Pulmonary artery endothelial cell (primary cell): ENCODE measurements around the gene SGO2. TPM values are rescaled to one million over a fixed set of nuclear protein-coding genes. Genes with fewer than 3 reads are reported as not detected.
"Not testable (repeated sequence)": the region's sequence is repeated elsewhere in the genome, so short reads cannot be mapped to it uniquely, and the experiment has no call there.

Source experiments
- DNase-seq: peaks from one replicate; pipeline ENCODE4 v3.0.0-alpha.2; 2011; ENCODE audit warnings: low read depth, low spot score
- total RNA-seq: library from RNA; depleted of rRNA; stranded (reverse); fragments of >200 nt; gene quantifications from 2 replicates; pipeline ENCODE4 v1.2.3, GENCODE V29; 2014

Gene SGO2
- total RNA-seq, 1 donor from 2014 or later: 7.0 TPM

DNA sequence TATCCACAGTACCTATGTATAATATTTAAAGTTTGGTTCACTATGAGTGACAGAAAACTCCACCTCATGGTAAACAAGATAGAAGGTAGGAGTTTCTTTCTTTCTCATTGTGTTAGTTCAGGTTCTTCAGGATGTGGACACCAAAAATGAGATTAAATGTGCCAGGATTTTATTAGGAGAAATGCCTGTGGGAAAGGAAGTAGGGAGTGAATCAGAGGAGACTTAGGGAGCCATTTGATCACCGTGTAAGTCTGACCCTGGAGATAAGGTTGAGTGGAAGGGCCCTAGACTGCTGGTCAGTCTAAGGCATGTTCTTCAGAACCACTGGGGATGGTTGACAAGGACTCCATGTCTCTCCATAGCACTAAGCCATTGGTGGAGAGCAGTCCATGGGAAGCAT, 67.9 kb downstream of the SGO2 start:
- no peak for DNase-seq

DNA sequence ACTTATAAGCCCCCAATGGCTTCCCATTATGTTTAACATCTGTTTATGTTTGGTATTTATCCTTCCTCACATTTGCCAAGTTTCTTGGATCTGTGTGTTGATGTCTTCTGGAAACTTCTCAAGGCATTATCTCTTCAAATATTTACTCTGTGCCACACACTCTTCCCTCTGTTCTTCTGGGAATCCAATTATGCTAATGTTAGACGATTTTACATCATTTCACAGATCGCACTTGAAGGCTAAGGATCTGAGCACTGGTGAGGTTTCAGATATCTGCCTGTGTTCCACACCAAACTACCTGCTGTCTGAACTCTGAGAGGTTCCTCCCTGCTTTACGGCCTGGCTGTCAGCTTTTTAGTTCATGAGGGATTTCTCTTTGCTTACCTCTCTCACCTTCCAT, 69.9 kb downstream of the SGO2 start:
- no peak for DNase-seq

DNA sequence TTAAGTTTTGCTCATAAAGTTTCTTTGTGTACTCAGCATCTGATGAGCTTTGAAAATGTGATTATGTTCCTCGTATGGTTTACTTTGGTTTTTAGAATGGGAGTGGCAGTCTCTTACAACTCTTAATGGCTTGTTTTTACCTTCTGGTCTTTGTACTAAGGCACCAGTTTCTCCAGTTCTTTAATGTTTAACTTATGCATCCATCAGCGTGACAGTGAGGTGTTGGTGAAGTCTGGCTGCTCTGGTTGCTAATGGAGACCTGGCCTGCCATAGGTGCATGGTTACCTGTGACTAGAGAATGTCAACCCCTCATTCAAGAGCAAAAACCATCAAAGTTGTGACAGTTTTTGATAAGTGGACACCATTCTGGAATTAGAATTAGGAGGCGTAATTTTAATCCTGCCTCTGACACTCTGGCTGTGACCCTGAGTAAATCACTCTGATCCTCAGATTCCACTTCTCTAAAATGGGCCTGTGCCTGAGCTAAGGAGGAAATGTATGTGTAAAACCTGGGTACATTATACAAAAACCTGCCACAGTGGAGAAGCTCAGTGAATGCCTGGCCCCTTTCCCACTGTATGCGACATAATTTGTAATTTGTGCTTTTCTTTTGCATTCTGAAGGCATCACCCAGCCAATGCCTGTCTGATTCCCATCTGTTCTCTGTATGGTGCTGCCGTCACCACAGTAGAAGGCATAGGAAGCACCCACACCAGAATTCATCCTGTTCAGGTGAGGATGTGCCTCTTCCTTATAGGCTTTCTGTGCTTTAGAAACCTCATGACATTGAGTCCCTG, 71.0 kb downstream of the SGO2 start:
- no peak for DNase-seq

DNA sequence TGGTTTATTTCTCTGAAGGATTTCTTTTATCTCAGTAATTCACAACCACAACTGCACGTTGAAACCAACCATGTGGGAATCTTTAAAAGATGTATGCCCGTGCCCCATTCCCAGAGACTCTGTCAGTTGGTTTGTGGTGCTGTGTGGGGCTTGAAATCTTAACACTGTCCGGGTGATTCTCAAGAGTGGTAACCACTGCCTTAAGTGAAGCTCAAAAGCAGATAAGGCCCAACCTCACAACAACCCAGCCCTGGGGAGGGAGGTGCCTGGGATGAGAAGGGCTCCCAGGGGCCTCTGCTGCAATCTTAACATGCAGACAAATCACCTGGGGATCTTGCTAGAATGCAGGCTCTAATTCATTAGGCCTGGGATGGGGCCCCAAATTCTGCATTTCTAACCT, 73.2 kb downstream of the SGO2 start:
- DNase-seq: no peak

DNA sequence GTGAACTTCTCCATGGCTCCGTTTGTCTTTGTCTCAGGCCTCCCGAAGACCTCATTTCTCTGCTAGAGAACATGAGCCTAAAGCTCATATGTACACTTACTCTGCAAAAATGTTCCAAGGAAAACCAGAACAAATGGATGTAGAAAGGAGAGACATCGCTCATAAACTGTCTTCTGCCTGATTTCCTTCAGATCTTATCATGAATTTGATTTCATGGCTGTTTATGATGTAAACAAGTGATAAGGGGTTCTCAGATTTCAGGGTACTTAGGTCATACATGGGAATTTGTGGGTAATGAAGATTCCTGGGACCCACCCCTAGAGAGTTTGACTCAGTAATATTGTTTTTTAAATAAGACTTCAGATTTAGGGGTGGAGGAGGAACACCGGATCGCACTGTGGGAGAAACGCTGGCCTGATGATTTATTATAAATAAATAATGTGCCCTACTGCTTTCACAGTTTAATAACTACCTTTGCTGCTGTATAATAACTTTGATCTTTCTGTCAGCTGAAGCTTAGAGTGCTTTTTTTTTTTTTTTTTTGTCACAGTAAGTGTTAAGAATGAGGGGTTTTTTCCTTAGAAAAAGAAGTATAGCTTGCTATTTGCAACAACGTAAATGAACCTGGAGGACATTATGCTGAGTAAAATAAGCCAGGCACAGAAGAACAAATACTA, 74.7 kb downstream of the SGO2 start:
- DNase-seq: no peak

DNA sequence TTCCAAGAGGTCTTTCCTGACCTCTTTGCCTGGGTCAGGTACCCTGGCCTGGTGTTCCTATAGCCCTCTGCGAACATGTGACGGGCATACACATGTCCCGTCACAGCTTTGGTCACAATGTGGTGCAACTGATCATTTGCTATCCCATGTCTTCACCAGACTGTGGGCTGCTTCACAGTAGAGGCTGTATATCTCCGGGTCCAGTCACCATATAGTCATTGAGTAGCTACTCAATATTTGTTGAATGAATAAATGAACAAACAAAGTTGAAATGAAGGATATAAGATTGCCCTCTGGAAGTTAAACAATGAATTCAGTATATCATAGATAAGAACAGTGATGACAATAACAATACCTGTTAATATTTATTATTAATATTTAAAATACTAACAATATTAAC, 76.6 kb downstream of the SGO2 start:
- DNase-seq: no peak

DNA sequence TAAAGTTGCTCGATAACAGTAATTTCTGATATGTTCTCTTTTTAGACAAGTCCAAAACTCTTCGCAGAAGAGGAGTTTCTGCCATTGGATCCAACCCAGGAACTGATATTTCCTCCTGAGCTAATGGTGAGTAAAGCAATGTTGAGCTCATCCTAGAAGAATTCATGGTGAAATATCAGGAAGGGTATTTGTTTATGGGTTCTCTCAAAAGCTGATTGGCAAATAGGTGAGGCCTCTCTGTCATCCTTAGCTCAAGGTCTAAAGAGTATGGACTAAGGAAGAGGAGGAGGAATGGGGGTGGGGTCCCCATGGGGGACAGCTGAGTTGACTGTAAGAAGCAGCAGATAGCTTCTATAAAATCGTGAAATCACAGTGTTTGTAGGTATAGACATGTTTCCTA, 78.0 kb downstream of the SGO2 start:
- no peak for DNase-seq

DNA sequence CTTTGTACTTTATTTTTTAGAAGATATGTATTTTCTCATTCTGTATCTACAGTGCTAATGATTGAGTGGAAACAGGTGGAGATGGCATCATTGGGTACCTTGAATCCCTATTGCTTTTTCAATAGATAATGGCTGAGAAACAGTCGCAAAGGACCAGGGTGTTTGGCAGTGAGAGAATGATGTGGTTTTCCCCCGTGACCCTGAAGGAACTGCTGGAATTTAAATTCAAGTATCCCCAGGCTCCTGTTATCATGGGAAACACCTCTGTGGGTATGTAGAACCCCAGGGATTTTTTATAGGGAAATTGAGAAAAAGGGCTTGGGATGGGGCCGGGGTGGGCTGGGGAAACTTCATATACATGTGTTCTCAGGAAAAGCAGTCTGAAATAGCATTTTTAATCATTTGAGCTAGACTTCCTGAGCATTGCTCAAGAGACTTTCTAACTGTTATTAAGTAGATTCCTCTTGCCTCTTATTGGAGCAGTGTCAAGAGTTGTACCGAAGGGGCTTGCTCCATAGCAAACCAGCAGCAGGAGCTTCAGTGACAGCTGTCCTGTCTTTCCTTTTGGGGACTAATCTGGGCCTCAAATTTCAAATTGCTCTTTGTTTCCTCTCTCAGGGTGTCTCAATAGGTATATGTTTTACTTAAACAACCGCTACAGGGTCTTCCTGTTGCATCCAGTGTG, 78.7 kb downstream of the SGO2 start:
- no peak for DNase-seq

DNA sequence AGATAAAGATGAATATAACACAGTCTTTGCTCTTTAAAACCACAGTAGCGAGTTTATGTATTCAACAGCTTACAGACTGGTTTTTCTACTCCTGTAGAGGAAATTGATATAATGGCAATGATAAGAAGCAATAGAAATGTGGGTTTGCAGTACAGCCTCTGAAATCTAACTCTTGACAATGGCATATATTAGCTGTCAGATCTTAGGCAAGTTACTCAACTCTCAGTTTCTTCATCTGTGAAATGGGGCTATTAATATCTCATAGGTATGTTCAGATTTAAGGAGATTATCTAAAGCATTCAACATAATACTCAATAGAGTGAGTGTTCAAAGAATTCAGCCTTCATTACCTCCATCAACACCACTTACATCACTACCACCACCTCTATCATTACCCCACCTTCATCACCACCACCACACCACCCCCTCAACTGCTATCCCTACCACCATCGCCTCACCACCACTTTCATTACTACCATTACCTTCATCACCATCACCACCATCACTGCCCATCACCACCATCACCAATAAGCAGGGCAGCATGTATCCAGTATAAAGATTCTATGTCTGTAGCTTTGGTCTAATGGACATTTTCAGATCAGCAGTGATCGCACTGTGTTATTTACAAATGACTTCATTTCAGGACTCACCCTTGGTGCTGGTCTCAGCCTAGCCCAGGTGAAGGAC, 82.5 kb downstream of the SGO2 start:
- no peak for DNase-seq

DNA sequence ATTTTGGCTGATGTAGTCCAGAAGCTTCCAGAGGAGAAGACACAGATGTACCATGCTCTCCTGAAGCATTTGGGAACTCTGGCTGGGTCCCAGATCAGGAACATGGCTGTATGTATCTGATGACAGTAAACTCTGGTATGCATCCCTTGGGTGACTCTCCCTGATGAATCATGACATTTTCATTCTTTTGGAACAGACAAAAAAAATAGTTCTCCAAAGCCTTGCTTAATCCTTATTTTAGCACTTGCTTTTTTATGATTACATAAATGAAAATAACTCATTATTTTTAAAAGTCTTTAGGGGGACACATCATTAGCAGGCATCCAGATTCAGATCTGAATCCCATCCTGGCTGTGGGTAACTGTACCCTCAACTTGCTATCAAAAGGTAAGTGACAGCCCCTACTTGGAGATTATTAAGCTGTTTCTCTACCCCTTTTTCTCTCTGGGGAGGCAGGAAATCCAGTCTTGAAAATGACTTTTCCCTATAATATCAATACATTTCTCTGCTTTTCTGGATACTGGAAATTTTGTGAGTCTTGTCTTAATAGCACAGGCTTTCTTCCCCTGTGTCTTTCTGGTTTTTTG, 83.1 kb downstream of the SGO2 start:
- DNase-seq: no peak

DNA sequence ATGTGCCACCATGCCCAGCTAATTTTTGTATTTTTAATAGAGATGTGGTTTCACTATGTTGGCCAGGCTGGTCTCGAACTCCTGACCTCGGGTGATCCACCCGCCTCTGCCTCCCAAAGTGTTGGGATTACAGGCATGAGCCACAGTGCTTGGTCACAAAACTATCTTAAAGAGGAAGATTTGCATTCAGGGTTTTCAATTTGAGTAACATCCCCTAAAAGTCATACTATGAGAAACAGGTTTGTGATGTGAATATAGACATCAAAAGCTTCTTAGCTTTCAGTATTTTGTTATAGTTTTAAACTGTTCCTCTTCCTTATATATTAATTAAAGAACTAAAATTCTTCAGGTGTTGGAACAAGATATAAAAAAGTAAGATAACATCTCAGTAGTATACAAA, 84.2 kb downstream of the SGO2 start:
- not testable (repeated sequence) for DNase-seq

DNA sequence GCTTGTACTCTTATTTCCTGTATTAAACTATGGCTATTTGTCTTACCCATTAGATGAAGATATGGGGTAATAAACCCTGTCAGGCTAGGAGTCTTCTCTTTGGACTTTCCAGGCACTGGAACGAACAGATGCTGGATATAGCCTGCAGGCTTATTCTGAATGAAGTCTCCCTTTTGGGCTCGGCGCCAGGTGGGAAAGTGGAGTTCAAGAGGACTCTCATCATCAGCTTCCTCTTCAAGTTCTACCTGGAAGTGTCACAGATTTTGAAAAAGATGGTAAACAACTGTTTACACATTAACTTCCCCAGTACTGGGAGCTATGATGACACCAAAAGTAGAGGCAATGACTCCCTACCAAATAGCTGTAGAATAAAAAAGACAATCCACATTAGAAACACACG, 87.7 kb downstream of the SGO2 start:
- DNase-seq: no peak

DNA sequence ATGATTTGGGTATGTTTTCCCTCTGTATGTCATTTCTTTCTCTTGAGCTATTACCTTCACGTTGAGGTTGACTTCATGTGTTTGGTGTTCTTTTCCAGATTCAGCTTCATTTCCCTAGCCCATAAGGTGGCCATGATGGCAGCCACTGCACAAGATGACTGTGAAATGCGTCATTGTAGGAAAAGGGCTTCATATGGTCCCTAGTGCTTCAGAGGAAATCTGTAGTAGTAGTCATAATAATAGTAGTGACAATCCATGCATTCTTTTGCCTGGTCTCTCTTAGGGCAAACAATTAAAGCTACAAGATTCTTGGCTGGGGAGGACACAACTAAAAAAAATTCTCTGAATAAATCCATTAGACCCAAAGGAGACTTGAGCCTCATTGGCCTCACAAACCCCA, 88.2 kb downstream of the SGO2 start:
- no peak for DNase-seq

DNA sequence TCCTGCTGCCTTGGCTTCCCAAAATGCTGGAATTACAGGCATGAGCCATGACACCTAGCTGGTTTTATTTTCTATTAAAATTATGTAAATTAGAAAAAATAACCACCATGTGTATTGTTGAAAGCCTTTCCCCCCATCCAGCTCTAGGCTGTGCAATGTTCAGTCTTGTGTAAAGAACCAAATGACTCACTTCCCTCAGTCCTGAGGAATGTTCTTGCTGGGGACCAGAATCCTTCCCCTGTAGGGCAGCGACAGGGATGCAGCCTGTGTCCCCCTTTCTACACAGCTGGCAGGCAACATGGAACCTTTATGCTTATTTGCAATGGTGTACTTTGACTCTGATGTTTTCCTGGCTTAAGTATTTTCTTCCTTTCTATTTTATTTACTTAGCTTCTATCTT, 89.2 kb downstream of the SGO2 start:
- peak; percentile 20 for DNase-seq

DNA sequence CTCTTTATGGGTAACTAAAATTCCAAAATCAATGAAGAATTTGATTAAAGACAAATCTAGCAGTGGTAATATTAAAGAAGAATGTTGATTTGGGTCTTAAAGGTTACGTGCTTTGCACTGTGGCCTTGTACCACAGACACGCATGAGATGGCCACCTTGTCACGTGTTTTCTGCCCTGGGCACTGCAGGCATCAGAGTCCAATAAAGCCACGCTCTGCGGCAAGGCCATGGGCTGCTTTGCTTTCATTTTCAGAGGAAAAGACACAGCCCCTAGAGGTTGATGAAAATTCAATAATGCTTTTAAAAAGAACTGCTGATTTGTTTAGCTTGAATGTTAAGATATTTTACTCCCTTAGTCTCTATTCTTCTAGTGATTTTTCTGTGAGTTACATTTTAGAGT, 90.2 kb downstream of the SGO2 start:
- no peak for DNase-seq

DNA sequence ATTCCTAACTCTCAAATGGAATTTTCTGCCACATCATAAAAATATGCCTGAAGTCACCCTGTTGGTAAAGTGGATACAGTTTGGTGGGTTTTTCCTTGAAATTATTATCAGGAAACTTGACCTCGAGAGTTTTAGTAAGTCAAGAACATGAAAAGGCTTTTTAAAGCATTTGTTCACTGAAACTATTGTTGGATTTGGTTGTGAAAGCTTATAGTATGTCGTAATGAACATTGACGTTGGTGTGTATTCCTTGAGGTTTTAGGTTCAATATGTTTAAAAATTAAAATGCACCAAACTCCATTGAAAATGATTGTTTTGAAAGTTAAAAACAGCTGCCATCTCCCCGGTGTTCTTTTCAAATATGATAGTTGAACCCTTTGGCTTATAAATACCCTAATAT, 90.6 kb downstream of the SGO2 start:
- DNase-seq: no peak

DNA sequence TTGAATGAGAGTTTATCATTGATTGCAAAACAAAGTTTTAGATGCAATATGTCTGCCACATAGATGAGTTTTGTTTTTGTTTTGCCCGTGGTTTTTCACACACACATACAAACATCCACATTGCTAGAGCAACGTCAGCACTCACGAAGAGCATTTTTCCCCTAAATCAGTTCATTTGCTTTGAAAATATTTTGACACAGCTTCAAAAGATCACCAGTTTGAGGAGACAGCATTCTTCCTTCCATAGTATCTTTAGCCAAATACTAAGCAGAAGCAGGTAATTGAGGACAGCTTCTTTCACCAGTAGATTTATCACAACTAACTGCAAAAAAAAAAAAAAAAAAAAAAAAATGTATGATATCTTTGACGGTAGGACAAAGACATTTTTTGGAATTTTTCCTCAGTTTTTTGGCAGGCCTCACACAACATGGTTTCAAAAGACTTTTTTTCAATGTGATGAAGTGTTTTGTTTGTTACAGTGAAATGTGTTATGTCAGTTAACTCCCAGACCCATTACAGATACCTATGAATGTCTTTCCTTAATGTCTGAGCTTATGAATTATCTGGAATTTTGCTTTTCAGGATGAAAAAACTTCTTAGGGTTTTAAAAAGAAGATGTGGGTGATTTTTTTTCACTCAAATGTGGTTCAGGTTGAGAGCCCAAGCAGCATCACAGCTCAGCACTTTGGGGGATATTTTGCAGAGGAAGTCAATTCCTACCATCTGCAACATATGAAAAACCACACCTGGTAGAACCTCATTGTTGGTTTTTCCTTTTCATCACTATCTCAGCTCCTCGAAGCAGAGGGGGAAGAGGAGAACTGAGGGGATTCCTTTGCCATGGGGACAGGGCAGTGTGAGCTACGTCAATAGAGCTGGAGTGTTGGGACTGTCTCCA, 91.4 kb downstream of the SGO2 start:
- no peak for DNase-seq

DNA sequence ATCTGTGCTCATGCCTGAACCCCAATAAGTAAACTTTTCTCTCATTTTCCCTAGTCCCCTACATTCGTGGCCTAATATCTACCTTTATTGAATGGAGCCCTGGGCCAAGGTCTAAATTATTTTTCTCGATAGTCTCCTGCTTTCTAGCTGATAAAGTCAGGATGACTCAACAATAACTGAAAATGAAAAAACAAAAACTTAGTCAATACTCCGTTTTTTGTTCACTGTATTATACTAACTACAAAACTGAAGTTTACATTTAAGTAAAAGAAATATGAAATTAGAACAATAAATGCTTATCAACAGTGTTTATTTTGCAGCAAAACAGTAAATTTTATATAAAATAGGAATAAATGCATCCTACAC, 92.0 kb downstream of the SGO2 start:
- DNase-seq: no peak

DNA sequence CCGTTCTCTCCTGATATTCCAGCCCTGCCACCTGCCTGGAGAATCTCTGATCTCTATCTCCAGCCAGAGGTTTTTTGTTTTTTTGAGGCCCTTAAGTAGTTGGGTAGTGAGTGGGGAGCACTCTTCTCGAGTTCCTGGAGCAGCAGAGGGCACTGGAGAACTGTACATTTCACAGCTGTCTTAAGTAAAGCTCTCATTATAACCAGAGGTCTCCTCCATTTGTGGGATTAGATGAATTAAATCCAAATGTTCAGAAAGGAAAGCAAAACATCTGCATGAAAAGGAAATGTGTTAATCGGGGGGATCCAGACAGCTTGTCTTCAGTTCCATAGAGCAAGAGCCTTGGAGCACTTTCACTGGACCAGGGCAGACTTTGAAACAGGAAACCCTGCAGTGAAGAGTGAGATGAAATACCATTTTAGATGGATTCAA, 92.6 kb downstream of the SGO2 start:
- no peak for DNase-seq

DNA sequence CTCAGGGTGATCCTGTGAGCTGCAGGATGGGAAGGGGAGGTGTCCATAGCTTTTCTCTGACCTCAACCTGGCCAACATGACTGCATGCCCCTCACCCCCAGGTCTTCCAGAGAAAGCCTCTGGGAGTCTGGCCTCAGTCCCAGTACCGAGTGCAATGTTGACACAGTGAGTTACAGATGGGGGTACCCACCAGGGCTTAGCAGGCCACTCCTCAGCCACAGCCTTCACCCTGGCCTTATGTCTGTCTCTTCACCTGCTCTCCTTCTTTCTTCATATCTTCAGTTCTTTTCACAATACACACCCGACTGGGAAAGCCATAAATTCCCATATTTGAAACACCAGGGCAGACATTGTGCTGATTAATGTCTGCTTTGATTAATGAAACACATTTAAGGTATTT, 93.3 kb downstream of the SGO2 start:
- no peak for DNase-seq
